ENCODE data around the gene KDM8. TPM values are rescaled to one million over a fixed set of nuclear protein-coding genes. Genes with fewer than 3 reads are reported as not detected.
A peak's percentile ranks its signal among the peaks of the same experiment; 100 is the strongest.

The KDM8 gene
- polyA plus RNA-seq, 1 of the 3 experiments (the other 2 are of a cell fraction), result 3.3 TPM

GRCh38 chr16:27238016-27238587 lies 34.8 kb downstream of the KDM8 start:
- no peak for DNase-seq
- Histone ChIP-seq H3K9ac (no peak overlapping the region), H3K36me3 (replicated peaks in 1 of 2; ENCODE audit: control insufficient read depth in 1 of 2, insufficient read depth in 2 of 2, low read length in 1 of 2) (peaks cover 0 to 2% of the 10 kb centered on the region in 2 experiments), H3K79me2 (ENCODE audit: insufficient read depth) (no peaks in the 10 kb centered on the region), H3K4me2 (no peak overlapping the region), H3F3A (replicated peaks; ENCODE audit: insufficient read depth) (peaks cover 3% of the 10 kb centered on the region), H3K4me1 (ENCODE audit: control insufficient read depth in 1 of 2, insufficient read depth in 2 of 2, low read depth in 1 of 2, low read length in 1 of 2) (peaks cover 33 to 43% of the 10 kb centered on the region in 2 experiments; a peak in 3 of 4 replicates), H3K9me3 (no peaks in the 10 kb centered on the region), H3K9me2 (no peaks in the 10 kb centered on the region), H3K4me3 (ENCODE audit: low read depth in 2 of 2, low read length in 1 of 2) (no peak overlapping the region), H2AFZ (ENCODE audit: low read depth) (no peak overlapping the region), H3K27ac (ENCODE audit: low read depth in 2 of 2, low read length in 1 of 2) (peak overlapping the region in 1 of 2 experiments; percentile 71; a peak in 1 of 4 replicates), H4K20me1 (ENCODE audit: insufficient read depth) (no peaks in the 10 kb centered on the region), H3K27me3 (ENCODE audit: insufficient read depth) (no peaks in the 10 kb centered on the region)
- POLR2A ChIA-PET, result no interaction called here
- CTCF ChIA-PET, result interaction anchor here (0.6 to 6.3 kb wide), 6 partner anchors 13 to 213 kb away, joined by 3 to 104 read pairs (median 4); no protein-coding TSS in a partner anchor
- 94% methylated on average over 16 of the region's 16 CpGs for WGBS (ENCODE audit: low lambda C conversion rate)
- TF ChIP-seq RXRA (IDR thresholded peaks at IDR 0.05; ENCODE audit: borderline replicate concordance, low read depth) (no peak), MXI1 (IDR thresholded peaks at IDR 0.05; ENCODE audit: low read depth, low read length) (no peak), NFIC (IDR thresholded peaks at IDR 0.05; ENCODE audit: borderline replicate concordance) (no peak), FOXJ3 (CRISPR knock-in tag; IDR thresholded peaks at IDR 0.05) (no peak), ZBTB33 (IDR thresholded peaks at IDR 0.05; ENCODE audit: borderline replicate concordance, low read depth) (no peak), JUND (IDR thresholded peaks at IDR 0.05) (no peak), RAD21 (IDR thresholded peaks at IDR 0.05; ENCODE audit: low read length) (no peak), POLR2AphosphoS5 (IDR thresholded peaks at IDR 0.05; ENCODE audit: low read depth, low read length) (no peak), EP300 (IDR thresholded peaks at IDR 0.05; ENCODE audit: borderline replicate concordance in 1 of 2, low read depth in 1 of 2, low read length in 1 of 2) (no peak), USF1 (IDR thresholded peaks at IDR 0.05; ENCODE audit: borderline replicate concordance, low read depth) (no peak), TCF12 (IDR thresholded peaks at IDR 0.05) (no peak), GATA2 (CRISPR knock-in tag; IDR thresholded peaks at IDR 0.05) (no peak), IRF3 (IDR thresholded peaks at IDR 0.05; ENCODE audit: low read depth, low read length) (no peak)

GRCh38 chr16:27238591-27238990 lies 35.3 kb downstream of the KDM8 start:
- no peak for DNase-seq
- Histone ChIP-seq H3F3A (replicated peaks; ENCODE audit: insufficient read depth) (peaks cover 3% of the 10 kb centered on the region), H3K4me1 (ENCODE audit: control insufficient read depth in 1 of 2, insufficient read depth in 2 of 2, low read depth in 1 of 2, low read length in 1 of 2) (peaks cover 33 to 48% of the 10 kb centered on the region in 2 experiments; a peak in 3 of 4 replicates), H3K27ac (ENCODE audit: low read depth in 2 of 2, low read length in 1 of 2) (no peak overlapping the region), H3K27me3 (ENCODE audit: insufficient read depth) (no peaks in the 10 kb centered on the region), H3K36me3 (replicated peaks in 1 of 2; ENCODE audit: control insufficient read depth in 1 of 2, insufficient read depth in 2 of 2, low read length in 1 of 2) (no peaks in the 10 kb centered on the region), H4K20me1 (ENCODE audit: insufficient read depth) (no peaks in the 10 kb centered on the region), H2AFZ (ENCODE audit: low read depth) (no peak overlapping the region), H3K9me2 (no peaks in the 10 kb centered on the region), H3K4me2 (no peak overlapping the region), H3K9me3 (no peaks in the 10 kb centered on the region), H3K79me2 (ENCODE audit: insufficient read depth) (no peaks in the 10 kb centered on the region), H3K4me3 (ENCODE audit: low read depth in 2 of 2, low read length in 1 of 2) (no peak overlapping the region), H3K9ac (no peak overlapping the region)
- ChIA-PET POLR2A (no interaction called here), CTCF (interaction anchor here (0.6 to 6.3 kb wide), 3 partner anchors 13 to 136 kb away, joined by 3 to 104 read pairs (median 4); no protein-coding TSS in a partner anchor)
- TF ChIP-seq RXRA (IDR thresholded peaks at IDR 0.05; ENCODE audit: borderline replicate concordance, low read depth) (no peak), TEAD4 (IDR thresholded peaks at IDR 0.05; ENCODE audit: borderline replicate concordance, insufficient read depth) (no peak), USF1 (IDR thresholded peaks at IDR 0.05; ENCODE audit: borderline replicate concordance, low read depth) (no peak)
- 94% methylated on average over 2 of the region's 2 CpGs for WGBS (ENCODE audit: low lambda C conversion rate)
